Parathyroid adenoma (tissue), 2 donors: ENCODE measurements around the gene SMG6.

Experiments used
- H2AFZ ChIP-seq: fragments of 300-600 bp; sonication (generic); one replicate; pipeline ENCODE4 v1.7.0; 2017; ENCODE audit warnings: antibody characterized with exemption, mild to moderate bottlenecking
- H3K27ac ChIP-seq: fragments of 300-600 bp; sonication (generic); one replicate; pipeline ENCODE4 v1.7.0; 2017
- H3K27me3 ChIP-seq: fragments of 300-600 bp; sonication (generic); one replicate; pipeline ENCODE4 v1.7.0; 2017; ENCODE audit warnings: low read length; ENCODE audit not compliant: control insufficient read depth, insufficient read depth
- H3K36me3 ChIP-seq: fragments of 300-600 bp; sonication (generic); one replicate; pipeline ENCODE4 v1.7.0; 2017; ENCODE audit warnings: low read length; ENCODE audit not compliant: control insufficient read depth, insufficient read depth
- H3K4me1 ChIP-seq: fragments of 300-600 bp; sonication (generic); one replicate; pipeline ENCODE4 v1.7.0; 2017; ENCODE audit warnings: control low read depth
- H3K4me2 ChIP-seq: fragments of 300-600 bp; sonication (generic); one replicate; pipeline ENCODE4 v1.7.0; 2017; ENCODE audit warnings: low read length
- H3K4me3 ChIP-seq: fragments of 300-600 bp; sonication (generic); one replicate; pipeline ENCODE4 v1.7.0; 2017; ENCODE audit warnings: low read depth, low read length
- H3K79me2 ChIP-seq: fragments of 300-600 bp; sonication (generic); one replicate; pipeline ENCODE4 v1.7.0; 2017; ENCODE audit warnings: control low read depth
- H3K9ac ChIP-seq: fragments of 300-600 bp; sonication (generic); one replicate; pipeline ENCODE4 v1.7.0; 2017; ENCODE audit warnings: mild to moderate bottlenecking
- H3K9me3 ChIP-seq: fragments of 300-600 bp; sonication (generic); one replicate; pipeline ENCODE4 v1.7.0; 2017; ENCODE audit warnings: low read length; ENCODE audit not compliant: control insufficient read depth
- TF ChIP-seq, protein P1 (sequence below): fragments of 300-600 bp; sonication (generic); IDR thresholded peaks from one replicate; pipeline ENCODE4 v1.7.0; 2017; ENCODE audit warnings: antibody characterized with exemption, mild to moderate bottlenecking
- donor health status: primary hyperparathyroidism.

SMG6 gene

GRCh38 chr17:2028234-2028614 lies 275.4 kb downstream of the SMG6 start:
- no peak overlapping the region for H3K9ac ChIP-seq
- no peaks in the 10 kb centered on the region for H3K4me1 ChIP-seq
- no peaks in the 10 kb centered on the region for H3K27me3 ChIP-seq
- H3K36me3 ChIP-seq = no peaks in the 10 kb centered on the region
- peaks cover 11% of the 10 kb centered on the region for H3K79me2 ChIP-seq
- no peak overlapping the region for H3K27ac ChIP-seq
- no peaks in the 10 kb centered on the region for H3K9me3 ChIP-seq
- TF ChIP-seq, protein P1, sequence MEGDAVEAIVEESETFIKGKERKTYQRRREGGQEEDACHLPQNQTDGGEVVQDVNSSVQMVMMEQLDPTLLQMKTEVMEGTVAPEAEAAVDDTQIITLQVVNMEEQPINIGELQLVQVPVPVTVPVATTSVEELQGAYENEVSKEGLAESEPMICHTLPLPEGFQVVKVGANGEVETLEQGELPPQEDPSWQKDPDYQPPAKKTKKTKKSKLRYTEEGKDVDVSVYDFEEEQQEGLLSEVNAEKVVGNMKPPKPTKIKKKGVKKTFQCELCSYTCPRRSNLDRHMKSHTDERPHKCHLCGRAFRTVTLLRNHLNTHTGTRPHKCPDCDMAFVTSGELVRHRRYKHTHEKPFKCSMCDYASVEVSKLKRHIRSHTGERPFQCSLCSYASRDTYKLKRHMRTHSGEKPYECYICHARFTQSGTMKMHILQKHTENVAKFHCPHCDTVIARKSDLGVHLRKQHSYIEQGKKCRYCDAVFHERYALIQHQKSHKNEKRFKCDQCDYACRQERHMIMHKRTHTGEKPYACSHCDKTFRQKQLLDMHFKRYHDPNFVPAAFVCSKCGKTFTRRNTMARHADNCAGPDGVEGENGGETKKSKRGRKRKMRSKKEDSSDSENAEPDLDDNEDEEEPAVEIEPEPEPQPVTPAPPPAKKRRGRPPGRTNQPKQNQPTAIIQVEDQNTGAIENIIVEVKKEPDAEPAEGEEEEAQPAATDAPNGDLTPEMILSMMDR = no peak
- no peak overlapping the region for H3K4me2 ChIP-seq
- no peak overlapping the region for H3K4me3 ChIP-seq
- H2AFZ ChIP-seq = no peak overlapping the region

DNA sequence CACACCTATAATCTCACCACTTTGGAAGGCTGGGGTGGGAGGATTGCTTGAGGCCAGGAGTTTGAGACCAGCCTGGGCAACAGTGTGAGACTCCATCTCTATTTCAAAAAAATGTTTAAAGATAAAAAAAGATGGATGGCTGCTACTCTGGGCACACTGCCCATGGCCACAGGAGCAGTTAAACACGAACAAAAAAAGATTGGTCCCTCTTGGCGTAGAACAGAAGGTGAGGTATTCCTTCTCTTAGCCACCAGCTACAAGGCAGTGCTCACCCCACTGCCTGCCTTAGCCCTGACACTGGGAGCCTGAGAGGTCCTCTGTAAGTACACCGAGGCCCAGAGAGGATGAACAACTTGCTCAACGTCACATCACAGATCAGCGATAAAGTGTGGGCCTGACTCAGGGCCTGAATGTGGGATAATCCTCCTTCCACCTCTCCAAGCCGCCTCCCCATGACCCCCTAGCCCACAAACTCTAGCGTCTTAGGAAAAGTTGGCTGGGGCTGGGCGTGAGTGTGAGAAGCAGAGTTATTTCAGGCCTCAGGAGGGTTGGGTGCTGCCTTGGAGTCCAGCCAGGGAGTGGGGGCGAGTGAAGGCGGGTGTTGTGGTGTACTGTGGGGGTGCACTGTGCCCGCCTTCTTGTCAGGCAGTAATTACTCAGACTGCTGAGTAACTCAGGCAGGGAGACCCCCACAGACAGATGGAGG lies 275.9 kb downstream of the SMG6 start:
- no peaks in the 10 kb centered on the region for H3K9me3 ChIP-seq
- H3K4me3 ChIP-seq = no peak overlapping the region
- H2AFZ ChIP-seq = no peak overlapping the region
- H3K27me3 ChIP-seq = no peaks in the 10 kb centered on the region
- H3K9ac ChIP-seq = no peak overlapping the region
- TF ChIP-seq, protein P1 = no peak
- H3K4me2 ChIP-seq = no peak overlapping the region
- H3K27ac ChIP-seq = no peak overlapping the region
- H3K36me3 ChIP-seq = no peaks in the 10 kb centered on the region
- no peaks in the 10 kb centered on the region for H3K4me1 ChIP-seq
- peaks cover 10% of the 10 kb centered on the region for H3K79me2 ChIP-seq

DNA sequence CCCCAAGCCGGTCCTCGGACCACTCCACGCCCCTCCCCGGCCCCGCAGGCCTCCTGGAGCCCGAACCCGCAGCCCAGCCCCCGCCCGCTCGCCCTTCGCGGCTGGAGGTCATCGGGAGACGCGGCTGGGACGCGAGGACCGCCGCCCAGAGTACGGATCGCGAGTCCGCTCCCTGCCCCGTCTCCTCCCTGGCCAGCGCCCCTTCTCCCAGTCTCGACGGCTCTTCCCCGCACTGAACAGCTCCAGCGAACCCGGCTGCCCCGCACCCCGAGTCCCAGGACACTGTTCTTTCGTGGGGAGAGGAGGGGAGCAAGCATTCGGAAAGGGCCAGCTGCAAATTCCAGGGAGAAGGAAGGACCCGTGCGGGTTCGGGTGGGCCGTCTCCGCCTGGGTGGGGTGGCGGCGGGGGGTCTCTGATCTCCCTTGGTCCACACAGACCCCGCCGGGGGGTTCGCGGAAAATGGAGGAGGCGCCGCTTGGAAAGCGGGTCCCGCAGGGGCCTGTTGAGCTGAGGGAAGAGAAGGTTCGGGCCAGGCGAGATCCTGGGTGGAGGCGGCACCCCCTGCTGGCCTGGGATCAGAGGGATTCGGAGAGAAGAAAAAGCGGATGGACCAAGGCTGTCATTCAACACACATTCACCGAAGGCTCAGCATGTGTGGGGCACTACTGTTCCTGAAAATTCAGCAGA lies 277.8 kb downstream of the SMG6 start:
- no peaks in the 10 kb centered on the region for H3K9me3 ChIP-seq
- H3K79me2 ChIP-seq = peaks cover 1% of the 10 kb centered on the region
- no peaks in the 10 kb centered on the region for H3K36me3 ChIP-seq
- no peaks in the 10 kb centered on the region for H3K27me3 ChIP-seq
- H3K27ac ChIP-seq = no peak overlapping the region
- no peaks in the 10 kb centered on the region for H3K4me1 ChIP-seq
- H2AFZ ChIP-seq = peak overlapping the region; percentile 84
- H3K4me3 ChIP-seq = peak overlapping the region; percentile 54
- H3K4me2 ChIP-seq = peak overlapping the region; percentile 83
- TF ChIP-seq, protein P1 = peak; percentile 78
- H3K9ac ChIP-seq = no peak overlapping the region

- no peak within 1 kb of the TSS for H3K9ac ChIP-seq
- TF ChIP-seq, protein P1 = no peak
- H3K4me1 ChIP-seq = no peaks in the 10 kb centered on the region
- peak within 1 kb of the TSS; percentile 54 for H3K4me3 ChIP-seq
- no peaks in the 10 kb centered on the region for H3K36me3 ChIP-seq
- H3K9me3 ChIP-seq = no peaks in the 10 kb centered on the region
- no peaks in the 10 kb centered on the region for H3K27me3 ChIP-seq
- no peak within 1 kb of the TSS for H3K27ac ChIP-seq
- H2AFZ ChIP-seq = peak within 1 kb of the TSS; percentile 84
- no peaks in the 10 kb centered on the region for H3K79me2 ChIP-seq
- H3K4me2 ChIP-seq = peak within 1 kb of the TSS; percentile 83
These were observed 278.4 kb downstream of the SMG6 start, which contains the start of gene RTN4RL1 for GRCh38 chr17:2025220-2025621. Gene RTN4RL1, minus strand, starts transcription at chr17:2025334. Its CDS starts 469 bp downstream, at chr17:2024865.
